Upper lobe of right lung (tissue), 1 donor: Measurements from ENCODE around the gene LAS1L. TPM values are rescaled to one million over a fixed set of nuclear protein-coding genes. Genes with fewer than 3 reads are reported as not detected.
"Not testable (repeated sequence)": the region's sequence is repeated elsewhere in the genome, so short reads cannot be mapped to it uniquely, and the experiment has no call there.

ENCODE experiments used
- ATAC-seq: fragments of 200-7000 bp; cut with Tn5 transposase; one replicate; pipeline ENCODE4 v1.9.1; 2020; ENCODE audit warnings: mild to moderate bottlenecking, moderate library complexity
- DNase-seq: peaks from one replicate; pipeline ENCODE4 v3.0.0-alpha.2; 2020
- H3K27ac ChIP-seq: fragments of 200-600 bp; one replicate; pipeline ENCODE4 v1.8.0; 2022
- H3K27me3 ChIP-seq: fragments of 200-600 bp; one replicate; pipeline ENCODE4 v1.8.0; 2022; ENCODE audit warnings: mild to moderate bottlenecking
- H3K36me3 ChIP-seq: fragments of 200-600 bp; one replicate; pipeline ENCODE4 v1.8.0; 2022
- H3K4me1 ChIP-seq: fragments of 200-600 bp; one replicate; pipeline ENCODE4 v1.8.0; 2022
- H3K4me3 ChIP-seq: fragments of 200-600 bp; one replicate; pipeline ENCODE4 v1.8.0; 2022; ENCODE audit warnings: mild to moderate bottlenecking
- H3K9me3 ChIP-seq: fragments of 200-600 bp; one replicate; pipeline ENCODE4 v1.8.0; 2022
- intact Hi-C: fragments of 100-400 bp; cut with DNase I; formaldehyde crosslinking; loops from one replicate; pipeline ENCODE4 v1.11.0; 2022
- total RNA-seq: library from RNA; stranded (reverse); fragmentation: NEBNext Ultra II Directional; extraction: Animal tissue kit (Norgen Biotek cat#: 25700); gene quantifications from one replicate; pipeline ENCODE4 v1.2.1, GENCODE V29; 2021
- TF ChIP-seq, protein P1 (sequence below): fragments of 200-600 bp; IDR thresholded peaks from one replicate; pipeline ENCODE4 v1.8.0; 2022; ENCODE audit warnings: antibody characterized with exemption
- donor health status: DM: no; HTN: yes; CAD: no; lungs with severe emphysema.

The LAS1L gene
- total RNA-seq, 1 donor from 2014 or later = 22.8 TPM

DNA sequence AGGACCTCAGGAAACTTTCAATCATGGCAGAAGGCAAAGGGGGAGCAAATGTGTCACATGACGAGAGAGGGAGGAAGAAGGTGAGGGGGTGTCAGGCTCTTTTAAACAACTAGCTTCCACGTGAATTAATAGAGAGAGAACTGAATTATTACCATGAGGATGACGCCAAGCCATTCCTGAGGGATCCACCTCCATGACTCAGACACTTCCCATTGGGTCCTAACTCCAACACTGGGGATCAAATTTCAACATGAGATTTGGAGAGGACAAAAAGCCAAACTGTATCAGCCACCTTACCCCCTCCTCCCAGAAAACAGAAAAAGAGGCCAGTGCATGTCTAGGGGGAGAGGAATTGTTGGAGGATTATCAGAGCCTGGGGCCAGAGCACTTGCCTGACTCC lies 40.4 kb upstream of the LAS1L start:
- H3K36me3 ChIP-seq = no peaks in the 10 kb centered on the region
- no peak for ATAC-seq
- H3K9me3 ChIP-seq = no peaks in the 10 kb centered on the region
- no peak overlapping the region for H3K27ac ChIP-seq
- intact Hi-C loops = no loop called here
- H3K27me3 ChIP-seq = no peaks in the 10 kb centered on the region
- no peak for DNase-seq
- no peak overlapping the region for H3K4me3 ChIP-seq
- no peaks in the 10 kb centered on the region for H3K4me1 ChIP-seq
- TF ChIP-seq, protein P1, sequence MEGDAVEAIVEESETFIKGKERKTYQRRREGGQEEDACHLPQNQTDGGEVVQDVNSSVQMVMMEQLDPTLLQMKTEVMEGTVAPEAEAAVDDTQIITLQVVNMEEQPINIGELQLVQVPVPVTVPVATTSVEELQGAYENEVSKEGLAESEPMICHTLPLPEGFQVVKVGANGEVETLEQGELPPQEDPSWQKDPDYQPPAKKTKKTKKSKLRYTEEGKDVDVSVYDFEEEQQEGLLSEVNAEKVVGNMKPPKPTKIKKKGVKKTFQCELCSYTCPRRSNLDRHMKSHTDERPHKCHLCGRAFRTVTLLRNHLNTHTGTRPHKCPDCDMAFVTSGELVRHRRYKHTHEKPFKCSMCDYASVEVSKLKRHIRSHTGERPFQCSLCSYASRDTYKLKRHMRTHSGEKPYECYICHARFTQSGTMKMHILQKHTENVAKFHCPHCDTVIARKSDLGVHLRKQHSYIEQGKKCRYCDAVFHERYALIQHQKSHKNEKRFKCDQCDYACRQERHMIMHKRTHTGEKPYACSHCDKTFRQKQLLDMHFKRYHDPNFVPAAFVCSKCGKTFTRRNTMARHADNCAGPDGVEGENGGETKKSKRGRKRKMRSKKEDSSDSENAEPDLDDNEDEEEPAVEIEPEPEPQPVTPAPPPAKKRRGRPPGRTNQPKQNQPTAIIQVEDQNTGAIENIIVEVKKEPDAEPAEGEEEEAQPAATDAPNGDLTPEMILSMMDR = no peak

DNA sequence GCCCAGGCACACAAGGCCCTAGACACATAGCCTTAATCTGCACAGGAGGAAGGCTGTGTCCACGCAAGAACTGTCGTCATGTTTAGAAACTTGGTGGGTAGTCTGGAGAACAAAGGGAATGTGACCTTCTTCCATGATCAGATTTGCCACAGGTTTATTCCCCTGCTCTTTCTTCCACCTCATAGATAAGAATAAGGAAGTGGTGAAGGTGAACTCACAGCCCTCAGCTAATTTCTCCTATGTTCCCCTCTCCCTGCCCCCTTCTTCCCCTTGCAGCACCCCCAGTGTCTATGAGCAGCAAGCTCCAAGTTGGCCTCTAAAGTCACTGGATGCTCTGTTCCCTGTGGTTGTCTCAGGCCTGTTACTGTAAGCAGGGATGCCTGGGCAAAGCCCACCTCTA lies 39.8 kb upstream of the LAS1L start:
- Histone ChIP-seq H3K4me1 (no peaks in the 10 kb centered on the region), H3K36me3 (no peaks in the 10 kb centered on the region), H3K4me3 (no peak overlapping the region), H3K27ac (no peak overlapping the region), H3K9me3 (no peaks in the 10 kb centered on the region), H3K27me3 (no peaks in the 10 kb centered on the region)
- intact Hi-C loops = no loop called here
- no peak for ATAC-seq
- TF ChIP-seq, protein P1 = no peak
- no peak for DNase-seq

DNA sequence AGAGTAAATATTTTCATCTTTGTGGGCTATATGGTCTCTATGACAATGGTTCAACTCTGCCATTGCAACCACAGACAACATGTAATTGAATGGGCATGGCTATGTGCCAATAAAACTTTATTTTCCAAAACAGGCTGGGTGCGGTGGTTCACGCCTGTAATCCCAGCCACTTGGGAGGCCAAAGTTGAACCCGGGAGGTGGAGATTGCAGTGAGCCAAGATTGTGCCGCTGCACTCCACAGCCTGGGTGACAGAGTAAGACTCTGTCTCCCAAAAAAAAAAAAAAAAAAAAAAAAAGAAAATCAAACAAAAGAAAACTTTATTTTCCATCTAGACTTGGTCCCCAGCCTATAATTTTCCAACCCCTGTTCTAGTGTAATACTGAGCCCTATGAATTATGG lies 38.4 kb upstream of the LAS1L start:
- H3K9me3 ChIP-seq = no peaks in the 10 kb centered on the region
- no peak for DNase-seq
- no peaks in the 10 kb centered on the region for H3K4me1 ChIP-seq
- ATAC-seq = no peak
- TF ChIP-seq, protein P1 = no peak
- no peak overlapping the region for H3K4me3 ChIP-seq
- intact Hi-C loops = no loop called here
- no peaks in the 10 kb centered on the region for H3K27me3 ChIP-seq
- no peaks in the 10 kb centered on the region for H3K36me3 ChIP-seq
- no peak overlapping the region for H3K27ac ChIP-seq

DNA sequence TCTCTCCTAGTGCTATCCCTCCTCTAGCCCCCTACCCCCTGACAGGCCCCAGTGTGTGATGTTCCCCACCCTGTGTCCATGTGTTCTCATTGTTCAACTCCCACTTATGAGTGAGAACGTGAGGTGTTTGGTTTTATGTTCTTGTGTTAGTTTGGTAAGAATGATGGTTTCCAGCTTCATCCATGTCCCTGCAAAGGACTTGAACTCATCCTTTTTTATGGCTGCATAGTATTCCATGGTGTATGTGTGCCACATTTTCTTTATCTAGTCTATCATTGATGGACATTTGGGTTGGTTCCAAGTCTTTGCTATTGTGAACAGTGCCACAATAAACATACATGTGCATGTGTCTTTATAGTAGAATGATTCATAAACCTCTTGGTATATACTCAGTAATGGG lies 28.3 kb upstream of the LAS1L start:
- H3K4me3 ChIP-seq, H3K9me3 ChIP-seq, H3K36me3 ChIP-seq, DNase-seq, H3K4me1 ChIP-seq, ATAC-seq, intact Hi-C loops, H3K27ac ChIP-seq, H3K27me3 ChIP-seq: not testable (repeated sequence)

DNA sequence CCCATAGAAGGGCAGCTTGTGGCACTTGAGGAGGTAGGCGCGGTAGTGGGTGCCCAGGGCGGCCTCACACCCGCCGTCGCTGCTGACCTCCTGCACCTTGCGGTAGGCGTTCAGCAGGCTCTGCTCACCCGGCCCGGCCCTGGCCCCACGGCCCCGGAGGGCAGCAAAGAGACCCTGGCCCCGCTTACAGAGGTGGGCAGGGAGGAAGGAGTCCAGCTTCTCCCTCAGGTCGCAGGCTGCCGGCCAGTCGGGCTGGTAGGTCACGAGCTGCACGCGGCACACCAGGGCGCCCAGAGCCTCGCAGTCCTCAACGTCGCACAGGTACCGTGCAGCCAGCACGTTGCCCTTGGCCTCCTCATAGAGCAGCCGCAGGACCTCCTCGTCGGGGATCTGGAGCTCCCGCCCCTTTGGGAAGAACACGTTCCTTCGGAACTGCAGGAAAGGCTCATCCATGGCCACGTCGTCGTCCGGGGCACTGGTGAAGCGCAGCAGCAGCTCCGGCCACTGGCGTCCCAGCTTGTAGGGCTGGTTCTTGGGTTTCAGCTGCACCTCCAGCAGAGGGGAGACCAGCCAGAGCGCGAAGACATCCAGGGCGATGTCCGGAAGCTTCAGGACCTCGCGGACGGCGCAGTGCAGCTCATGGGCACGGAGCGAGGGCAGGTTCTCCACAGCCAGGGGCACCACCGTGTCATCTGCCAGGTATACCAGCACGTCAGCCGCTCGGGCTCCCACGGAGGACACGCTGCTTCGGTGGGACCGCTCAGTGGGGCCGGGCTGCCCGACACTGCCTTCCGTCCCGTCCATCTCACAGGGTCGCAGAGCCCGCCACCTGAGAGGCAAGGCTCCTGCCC lies 17.1 kb upstream of the LAS1L start:
- H3K9me3 ChIP-seq = no peaks in the 10 kb centered on the region
- TF ChIP-seq, protein P1 = no peak
- no peak for DNase-seq
- no peak overlapping the region for H3K4me3 ChIP-seq
- H3K4me1 ChIP-seq = no peaks in the 10 kb centered on the region
- no peak for ATAC-seq
- intact Hi-C loops = no loop called here
- no peak overlapping the region for H3K27ac ChIP-seq
- H3K36me3 ChIP-seq = no peaks in the 10 kb centered on the region
- H3K27me3 ChIP-seq = no peaks in the 10 kb centered on the region

DNA sequence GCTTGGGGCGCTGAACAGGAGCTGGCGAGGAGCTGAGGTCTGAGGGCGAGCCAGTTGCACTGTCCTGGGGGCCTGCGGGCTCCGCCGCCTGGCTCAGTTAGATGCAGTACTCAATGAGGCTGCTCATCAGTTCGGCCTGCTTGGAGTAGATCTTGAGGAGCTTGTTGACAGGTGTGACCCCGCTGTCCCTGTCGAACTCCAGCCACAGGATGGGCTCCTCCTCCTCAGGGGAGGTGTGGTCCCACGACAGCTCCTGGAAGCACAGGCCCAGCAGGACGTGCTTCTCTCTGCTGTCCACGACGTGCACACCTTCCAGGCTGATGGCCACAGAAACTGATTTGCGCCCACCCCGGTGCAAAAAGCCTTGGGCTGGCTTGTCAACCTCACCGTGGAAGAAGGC lies 16.5 kb upstream of the LAS1L start:
- Histone ChIP-seq H3K27ac (no peak overlapping the region), H3K27me3 (no peaks in the 10 kb centered on the region), H3K4me1 (no peaks in the 10 kb centered on the region), H3K9me3 (no peaks in the 10 kb centered on the region), H3K36me3 (no peaks in the 10 kb centered on the region), H3K4me3 (no peak overlapping the region)
- DNase-seq = no peak
- intact Hi-C loops = no loop called here
- ATAC-seq = no peak
- TF ChIP-seq, protein P1 = no peak
